Tibial nerve (tissue), 4 donors: ENCODE results near the gene LRRTM4. TPM values are rescaled to one million over a fixed set of nuclear protein-coding genes. Genes with fewer than 3 reads are reported as not detected.

Source experiments
- DNase-seq, 2 donors: peaks; one replicate each; pipeline ENCODE4 v3.0.0-alpha.2; 2019; ENCODE audit warnings: low spot score in 2 of 2
- H3K27ac ChIP-seq, 4 donors: fragments of 200-600 bp; sonication (generic) in 3 of 4; one replicate each; pipeline ENCODE4 v1.5.1; 2017 to 2019; ENCODE audit warnings: mild to moderate bottlenecking in 1 of 4
- H3K27me3 ChIP-seq, 2 donors: fragments of 200-600 bp; sonication (generic) in 1 of 2; one replicate each; pipeline versions ENCODE4 v1.5.1 to v1.6.0; 2017 to 2019
- H3K36me3 ChIP-seq, 3 donors: fragments of 200-600 bp; sonication (generic); one replicate each; pipeline ENCODE4 v1.5.1; 2018 to 2019
- H3K4me1 ChIP-seq, 4 donors: fragments of 200-600 bp; sonication (generic) in 3 of 4; one replicate each; pipeline ENCODE4 v1.5.1; 2017 to 2019
- H3K4me3 ChIP-seq, 4 donors: fragments of 200-600 bp; sonication (generic) in 3 of 4; one replicate each; pipeline ENCODE4 v1.5.1; 2017 to 2019; ENCODE audit warnings: mild to moderate bottlenecking in 1 of 4, moderate library complexity in 1 of 4
- H3K9me3 ChIP-seq, 4 donors: fragments of 200-600 bp; sonication (generic) in 3 of 4; one replicate each; pipeline ENCODE4 v1.5.1; 2017 to 2019
- EP300 ChIP-seq, 2 donors: sonication (generic); formaldehyde crosslinking; IDR thresholded peaks; one replicate each; pipeline ENCODE4 v1.6.1; 2017; ENCODE audit warnings: antibody characterized with exemption in 2 of 2, mild to moderate bottlenecking in 1 of 2
- POLR2A ChIP-seq, 2 donors: fragments of 450-650 bp; IDR thresholded peaks; one replicate each; pipeline ENCODE4 v1.6.1; 2017; ENCODE audit warnings: antibody characterized with exemption in 2 of 2, mild to moderate bottlenecking in 2 of 2, moderate library complexity in 2 of 2
- WGBS, 2 donors: methylation state at CpG; one replicate each; pipeline ENCODE4 v1.1.5; 2018; 5-methylcytosine and 5-hydroxymethylcytosine counted together
- total RNA-seq, 4 donors: library from RNA; depleted of rRNA; stranded (reverse); fragments of >200 nt; gene quantifications; one replicate each; pipeline ENCODE4 v1.1.0, GENCODE V29; 2016
- TF ChIP-seq, protein P1 (sequence below), 5 experiments: fragments of 200-600 bp in 3 of 5; fragments of 450-650 bp in 2 of 5; sonication (generic) in 3 of 5; IDR thresholded peaks; one replicate each; pipeline ENCODE4 v1.5.1; 2016 to 2019; ENCODE audit warnings: antibody characterized with exemption in 5 of 5, mild to moderate bottlenecking in 3 of 5, moderate library complexity in 2 of 5

The LRRTM4 gene
- total RNA-seq, 4 donors from 2014 or later: 2.9 to 8.1 (median 7.6) TPM

DNA sequence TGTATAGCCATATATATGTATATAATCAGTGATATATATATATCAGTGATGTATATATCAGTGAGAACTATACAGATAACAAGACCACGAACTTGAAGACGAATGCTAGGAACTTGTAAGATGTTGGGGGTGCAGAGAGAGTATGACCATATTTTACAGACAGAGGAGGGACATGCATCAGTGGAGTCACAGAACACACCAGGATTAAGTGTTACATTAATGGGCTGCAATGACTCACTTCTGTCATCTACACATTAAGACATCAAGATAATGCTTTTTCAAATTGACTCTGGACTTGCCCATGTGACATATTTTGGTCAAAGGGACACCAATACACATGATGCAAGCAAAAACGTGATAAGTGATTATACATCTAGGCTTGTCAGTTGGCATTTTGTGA lies 501.0 kb downstream of the LRRTM4 start:
- Histone ChIP-seq H3K27ac (no peak overlapping the region), H3K4me3 (no peak overlapping the region), H3K36me3 (no peaks in the 10 kb centered on the region), H3K27me3 (no peaks in the 10 kb centered on the region), H3K4me1 (no peaks in the 10 kb centered on the region), H3K9me3 (no peaks in the 10 kb centered on the region)
- 73 to 88% methylated on average over 3 of the region's 3 CpGs for WGBS, 2 donors
- DNase-seq: no peak
- TF ChIP-seq, protein P1, sequence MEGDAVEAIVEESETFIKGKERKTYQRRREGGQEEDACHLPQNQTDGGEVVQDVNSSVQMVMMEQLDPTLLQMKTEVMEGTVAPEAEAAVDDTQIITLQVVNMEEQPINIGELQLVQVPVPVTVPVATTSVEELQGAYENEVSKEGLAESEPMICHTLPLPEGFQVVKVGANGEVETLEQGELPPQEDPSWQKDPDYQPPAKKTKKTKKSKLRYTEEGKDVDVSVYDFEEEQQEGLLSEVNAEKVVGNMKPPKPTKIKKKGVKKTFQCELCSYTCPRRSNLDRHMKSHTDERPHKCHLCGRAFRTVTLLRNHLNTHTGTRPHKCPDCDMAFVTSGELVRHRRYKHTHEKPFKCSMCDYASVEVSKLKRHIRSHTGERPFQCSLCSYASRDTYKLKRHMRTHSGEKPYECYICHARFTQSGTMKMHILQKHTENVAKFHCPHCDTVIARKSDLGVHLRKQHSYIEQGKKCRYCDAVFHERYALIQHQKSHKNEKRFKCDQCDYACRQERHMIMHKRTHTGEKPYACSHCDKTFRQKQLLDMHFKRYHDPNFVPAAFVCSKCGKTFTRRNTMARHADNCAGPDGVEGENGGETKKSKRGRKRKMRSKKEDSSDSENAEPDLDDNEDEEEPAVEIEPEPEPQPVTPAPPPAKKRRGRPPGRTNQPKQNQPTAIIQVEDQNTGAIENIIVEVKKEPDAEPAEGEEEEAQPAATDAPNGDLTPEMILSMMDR (IDR thresholded peaks at IDR 0.05): no peak
- no peak for TF ChIP-seq POLR2A (IDR thresholded peaks at IDR 0.05)
- no peak for TF ChIP-seq EP300 (IDR thresholded peaks at IDR 0.05)

DNA sequence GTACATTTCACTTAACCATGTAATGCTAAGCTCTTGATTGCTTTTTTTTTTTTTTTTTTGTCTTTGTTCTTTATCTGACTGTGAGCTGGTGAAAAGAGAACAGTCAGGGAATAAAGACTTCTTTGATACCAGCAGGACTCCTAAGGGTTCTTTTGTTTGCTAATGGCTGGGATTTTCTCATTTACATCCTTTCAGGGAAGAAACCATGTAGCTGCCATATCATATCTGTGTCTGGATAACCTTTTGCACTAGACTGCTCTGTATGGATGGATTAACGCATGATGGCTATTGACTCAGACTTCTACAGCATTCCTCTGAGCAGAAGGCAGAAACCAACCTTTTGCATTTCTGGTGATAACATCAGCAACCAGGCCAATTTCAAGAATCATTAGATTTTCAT lies 504.0 kb downstream of the LRRTM4 start:
- H3K4me1 ChIP-seq: no peaks in the 10 kb centered on the region
- TF ChIP-seq EP300 (IDR thresholded peaks at IDR 0.05) (no peak), POLR2A (IDR thresholded peaks at IDR 0.05) (no peak)
- TF ChIP-seq, protein P1 (IDR thresholded peaks at IDR 0.05): no peak
- H3K36me3 ChIP-seq: no peaks in the 10 kb centered on the region
- H3K27ac ChIP-seq: no peak overlapping the region
- H3K27me3 ChIP-seq: no peaks in the 10 kb centered on the region
- no peak overlapping the region for H3K4me3 ChIP-seq
- H3K9me3 ChIP-seq: no peaks in the 10 kb centered on the region
- 37 to 65% methylated on average over 1 of the region's 1 CpG for WGBS, 2 donors
- no peak for DNase-seq

DNA sequence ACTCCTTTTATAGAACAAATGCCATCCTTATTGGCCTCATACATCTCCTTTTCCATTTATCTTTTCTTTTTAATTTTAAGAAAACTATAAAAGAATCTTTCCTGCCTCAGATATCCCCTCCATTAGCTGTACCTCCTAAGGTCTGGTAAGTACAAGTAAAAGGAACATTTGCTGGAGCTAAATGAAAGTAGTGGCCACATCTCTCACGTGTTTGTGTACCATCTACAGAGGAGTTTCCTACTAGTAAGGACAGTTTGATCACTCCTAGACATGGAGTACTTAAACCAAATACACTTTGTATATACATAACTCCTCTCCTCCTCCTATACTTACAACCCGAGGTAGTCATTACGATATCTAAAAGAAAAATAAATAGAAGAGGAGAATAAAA lies 504.8 kb downstream of the LRRTM4 start:
- Histone ChIP-seq H3K36me3 (no peaks in the 10 kb centered on the region), H3K4me1 (no peaks in the 10 kb centered on the region), H3K27ac (no peak overlapping the region), H3K4me3 (no peak overlapping the region), H3K27me3 (no peaks in the 10 kb centered on the region), H3K9me3 (no peaks in the 10 kb centered on the region)
- WGBS, 2 donors: 79 to 85% methylated on average over 3 of the region's 3 CpGs
- no peak for DNase-seq
- TF ChIP-seq POLR2A (IDR thresholded peaks at IDR 0.05) (no peak), EP300 (IDR thresholded peaks at IDR 0.05) (no peak)
- TF ChIP-seq, protein P1 (IDR thresholded peaks at IDR 0.05): no peak

DNA sequence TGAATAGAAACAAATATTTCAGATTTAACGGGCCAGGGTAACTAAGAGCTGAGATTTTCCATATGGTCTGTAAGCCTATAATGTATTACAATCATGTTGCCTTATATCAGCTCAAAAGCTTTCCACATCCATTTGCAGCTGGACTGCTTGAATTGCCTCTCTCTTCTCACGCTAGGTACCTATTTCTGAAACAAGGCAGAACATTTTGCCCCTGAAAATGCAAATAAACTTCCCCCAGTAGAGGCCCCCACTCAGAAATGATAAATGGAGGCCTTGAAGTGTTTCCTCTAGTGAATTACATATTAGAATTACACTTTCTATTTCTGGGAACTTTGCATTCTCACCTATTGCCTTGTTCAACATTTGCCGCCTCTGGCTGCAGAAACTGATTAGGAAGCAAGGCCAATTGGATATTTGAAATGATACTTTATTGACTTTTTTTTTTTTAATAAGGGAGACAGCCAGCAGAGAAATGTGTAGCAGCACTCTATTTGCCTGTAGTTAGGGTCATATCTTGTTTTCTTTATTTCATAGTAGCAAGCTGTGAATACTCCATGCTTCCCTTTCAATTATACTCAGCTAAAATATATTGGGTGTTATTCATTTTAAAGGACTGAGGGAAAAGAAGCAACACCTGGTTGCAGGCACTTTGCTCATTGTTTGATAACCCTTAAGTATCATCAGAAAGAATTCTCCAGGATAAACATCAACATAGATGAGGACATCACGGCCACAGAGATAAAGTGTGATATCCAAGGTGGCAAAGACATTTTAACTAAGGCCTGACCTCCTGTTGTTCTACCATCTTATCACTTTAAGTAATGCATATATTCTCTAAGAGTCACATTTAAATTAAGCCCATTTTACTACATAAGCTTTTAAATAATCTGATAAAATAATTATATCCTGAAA lies 505.5 kb downstream of the LRRTM4 start:
- DNase-seq: no peak
- no peaks in the 10 kb centered on the region for H3K27me3 ChIP-seq
- no peak overlapping the region for H3K27ac ChIP-seq
- no peak overlapping the region for H3K4me3 ChIP-seq
- TF ChIP-seq, protein P1 (IDR thresholded peaks at IDR 0.05): no peak
- no peak for TF ChIP-seq EP300 (IDR thresholded peaks at IDR 0.05)
- 88 to 94% methylated on average over 4 of the region's 4 CpGs for WGBS, 2 donors
- H3K36me3 ChIP-seq: no peaks in the 10 kb centered on the region
- no peaks in the 10 kb centered on the region for H3K9me3 ChIP-seq
- H3K4me1 ChIP-seq: no peaks in the 10 kb centered on the region

DNA sequence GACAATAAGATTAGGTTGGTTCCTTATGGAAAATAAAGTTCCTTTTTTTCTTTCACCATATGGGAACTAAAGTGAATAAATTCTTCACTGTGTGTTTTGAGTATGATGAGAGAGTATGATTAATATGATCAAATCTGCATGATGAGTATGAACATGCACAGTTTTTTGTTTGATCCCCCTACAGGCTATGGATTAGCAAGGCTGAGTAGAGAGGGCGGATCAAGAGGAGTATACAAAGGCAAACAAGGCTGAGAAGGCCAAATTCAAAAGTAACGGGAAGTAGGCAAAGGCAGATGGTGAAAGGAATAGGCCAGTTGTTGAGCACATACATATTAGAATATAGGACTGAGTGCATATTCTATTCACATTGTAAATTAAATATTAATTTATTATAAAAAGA lies 508.2 kb downstream of the LRRTM4 start:
- TF ChIP-seq EP300 (IDR thresholded peaks at IDR 0.05) (no peak), POLR2A (IDR thresholded peaks at IDR 0.05) (no peak)
- TF ChIP-seq, protein P1 (IDR thresholded peaks at IDR 0.05): no peak

More for the DNA sequence above, 508.2 kb downstream of the LRRTM4 start:
- H3K27me3 ChIP-seq: no peaks in the 10 kb centered on the region
- H3K4me1 ChIP-seq: peaks cover 0 to 4% (median 0%) of the 10 kb centered on the region in 4 donors
- 88 to 93% methylated on average over 2 of the region's 2 CpGs for WGBS, 2 donors
- no peaks in the 10 kb centered on the region for H3K9me3 ChIP-seq
- no peaks in the 10 kb centered on the region for H3K36me3 ChIP-seq
- H3K4me3 ChIP-seq: no peak overlapping the region
- no peak overlapping the region for H3K27ac ChIP-seq
- DNase-seq: no peak
